Natural killer cell (primary cell): ENCODE results near the gene NAALADL2. TPM values are rescaled to one million over a fixed set of nuclear protein-coding genes. Genes with fewer than 3 reads are reported as not detected.

ENCODE experiments used
- ATAC-seq, 3 donors: fragments of 150-1000 bp in 2 of 3; fragments of 200-7000 bp in 1 of 3; cut with Tn5 transposase; 1 replicate in 1 of 3; 2 replicates in 2 of 3; pipeline ENCODE4 v1.10.0; 2021; ENCODE audit warnings: mild to moderate bottlenecking in 2 of 3, moderate library complexity in 2 of 3
- DNase-seq, 2 donors: peaks; one replicate each; pipeline versions ENCODE4 v3.0.0 to v3.0.0-alpha.2; 2013 to 2021; ENCODE audit warnings: mixed read lengths in 1 of 2
- H3K27ac ChIP-seq: one replicate; pipeline ENCODE4 v1.5.1; 2013; ENCODE audit warnings: mild to moderate bottlenecking, low read length
- H3K27me3 ChIP-seq: one replicate; pipeline ENCODE4 v1.6.1; 2013; ENCODE audit warnings: low read length; ENCODE audit not compliant: control insufficient read depth, insufficient read depth
- H3K36me3 ChIP-seq: one replicate; pipeline ENCODE4 v1.6.1; 2013; ENCODE audit warnings: low read length; ENCODE audit not compliant: control insufficient read depth, insufficient read depth
- H3K4me1 ChIP-seq: one replicate; pipeline ENCODE4 v1.6.1; 2013; ENCODE audit warnings: low read length; ENCODE audit not compliant: control insufficient read depth, insufficient read depth
- H3K4me3 ChIP-seq: one replicate; pipeline ENCODE4 v1.5.1; 2013; ENCODE audit warnings: low read length
- H3K9me3 ChIP-seq: one replicate; pipeline ENCODE4 v1.6.1; 2013; ENCODE audit warnings: low read length; ENCODE audit not compliant: control insufficient read depth, insufficient read depth
- H3K27ac Mint-ChIP-seq, 2 donors: one replicate each; pipeline ENCODE4 v1.8.0; 2022; ENCODE audit warnings: mild to moderate bottlenecking in 2 of 2, mixed read lengths in 2 of 2, moderate library complexity in 1 of 2
- H3K27me3 Mint-ChIP-seq, 2 donors: one replicate each; pipeline ENCODE4 v1.8.0; 2022; ENCODE audit warnings: low read depth in 2 of 2, mixed read lengths in 2 of 2
- H3K36me3 Mint-ChIP-seq: one replicate; pipeline ENCODE4 v1.8.0; 2022; ENCODE audit warnings: mixed read lengths
- H3K4me1 Mint-ChIP-seq, 2 donors: one replicate each; pipeline ENCODE4 v1.8.0; 2022; ENCODE audit warnings: mixed read lengths in 2 of 2
- H3K4me3 Mint-ChIP-seq: one replicate; pipeline ENCODE4 v1.8.0; 2022; ENCODE audit warnings: mild to moderate bottlenecking, moderate library complexity, mixed read lengths
- H3K9me3 Mint-ChIP-seq, 2 donors: one replicate each; pipeline ENCODE4 v1.8.0; 2022; ENCODE audit warnings: mixed read lengths in 2 of 2
- WGBS: methylation state at CpG from one replicate; pipeline ENCODE4 v1.1.7; 2013; ENCODE audit warnings: missing lambda C conversion rate; ENCODE audit not compliant: insufficient coverage; 5-methylcytosine and 5-hydroxymethylcytosine counted together
- intact Hi-C: fragments of 100-400 bp; cut with micrococcal nuclease; formaldehyde crosslinking; loops from one replicate; pipeline ENCODE4 v1.14.2; 2022
- total RNA-seq, 4 donors: library from RNA; stranded (reverse); fragments of 120-200 nt in 1 of 4; gene quantifications; one replicate each; pipeline versions ENCODE4 v1.2.3 to v1.2.4, GENCODE V29; 2013 to 2022
- TF ChIP-seq, protein P1 (sequence below): fragments of 200-600 bp; IDR thresholded peaks from one replicate; pipeline ENCODE4 v1.8.0; 2022; ENCODE audit warnings: antibody characterized with exemption

The NAALADL2 gene
- total RNA-seq, 3 donors from 2014 or later (not counting 1 experiment from before 2014, with no cell fraction given) = not detected

DNA sequence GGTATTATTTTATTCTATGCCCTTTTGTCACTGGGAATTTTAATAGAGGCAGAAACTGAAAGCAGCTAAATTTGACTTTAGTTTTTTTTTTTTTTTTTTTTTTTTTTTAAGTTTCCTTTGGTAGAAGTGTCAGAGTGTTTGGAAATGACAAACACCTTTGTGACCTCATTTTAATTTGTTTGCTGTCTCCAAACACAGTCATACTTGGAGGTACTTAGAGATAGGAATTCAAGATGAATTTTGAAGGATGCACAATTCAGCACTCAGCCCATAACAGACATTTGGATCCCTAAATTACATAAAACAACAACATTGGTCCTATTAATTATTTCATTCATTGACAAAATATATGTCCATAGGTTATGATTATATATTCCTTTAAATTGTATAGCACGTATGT lies 43.4 kb upstream of the NAALADL2 start:
- H3K36me3 ChIP-seq = no peaks in the 10 kb centered on the region
- no peak overlapping the region for H3K4me3 Mint-ChIP-seq
- H3K27ac Mint-ChIP-seq = no peak overlapping the region
- H3K27me3 ChIP-seq = no peaks in the 10 kb centered on the region
- DNase-seq (no peak), ATAC-seq (no peak)
- H3K9me3 ChIP-seq = no peaks in the 10 kb centered on the region
- H3K27ac ChIP-seq = no peak overlapping the region
- TF ChIP-seq, protein P1, sequence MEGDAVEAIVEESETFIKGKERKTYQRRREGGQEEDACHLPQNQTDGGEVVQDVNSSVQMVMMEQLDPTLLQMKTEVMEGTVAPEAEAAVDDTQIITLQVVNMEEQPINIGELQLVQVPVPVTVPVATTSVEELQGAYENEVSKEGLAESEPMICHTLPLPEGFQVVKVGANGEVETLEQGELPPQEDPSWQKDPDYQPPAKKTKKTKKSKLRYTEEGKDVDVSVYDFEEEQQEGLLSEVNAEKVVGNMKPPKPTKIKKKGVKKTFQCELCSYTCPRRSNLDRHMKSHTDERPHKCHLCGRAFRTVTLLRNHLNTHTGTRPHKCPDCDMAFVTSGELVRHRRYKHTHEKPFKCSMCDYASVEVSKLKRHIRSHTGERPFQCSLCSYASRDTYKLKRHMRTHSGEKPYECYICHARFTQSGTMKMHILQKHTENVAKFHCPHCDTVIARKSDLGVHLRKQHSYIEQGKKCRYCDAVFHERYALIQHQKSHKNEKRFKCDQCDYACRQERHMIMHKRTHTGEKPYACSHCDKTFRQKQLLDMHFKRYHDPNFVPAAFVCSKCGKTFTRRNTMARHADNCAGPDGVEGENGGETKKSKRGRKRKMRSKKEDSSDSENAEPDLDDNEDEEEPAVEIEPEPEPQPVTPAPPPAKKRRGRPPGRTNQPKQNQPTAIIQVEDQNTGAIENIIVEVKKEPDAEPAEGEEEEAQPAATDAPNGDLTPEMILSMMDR = no peak
- no peaks in the 10 kb centered on the region for H3K27me3 Mint-ChIP-seq
- peaks cover 3 to 6% of the 10 kb centered on the region in 2 donors for H3K9me3 Mint-ChIP-seq
- H3K4me1 Mint-ChIP-seq = no peaks in the 10 kb centered on the region
- WGBS = no CpG with 5 or more reads among the region's 1 CpG
- H3K4me3 ChIP-seq = no peak overlapping the region
- intact Hi-C loops = no loop called here
- no peaks in the 10 kb centered on the region for H3K36me3 Mint-ChIP-seq
- H3K4me1 ChIP-seq = no peaks in the 10 kb centered on the region

DNA sequence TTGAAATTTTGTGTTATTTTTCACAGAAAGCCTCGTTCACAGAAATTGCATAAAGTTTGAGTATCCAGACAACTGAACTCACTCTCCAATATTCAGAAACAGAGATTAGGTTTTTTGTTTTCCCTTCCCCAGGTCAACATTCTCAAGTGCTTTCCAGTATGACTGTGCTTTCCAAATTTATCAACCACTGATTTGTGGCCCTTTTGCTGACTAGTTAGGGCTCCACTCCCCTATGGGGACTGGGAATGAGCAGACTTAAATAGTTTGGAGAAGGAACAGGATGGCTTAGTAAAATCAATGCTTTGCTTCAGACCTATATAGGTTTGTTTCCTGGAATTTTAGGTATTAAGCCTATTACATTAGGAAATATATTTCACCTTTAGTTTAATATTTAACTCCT lies 38.2 kb upstream of the NAALADL2 start:
- Mint-ChIP-seq H3K27me3 (no peaks in the 10 kb centered on the region), H3K36me3 (no peaks in the 10 kb centered on the region), H3K27ac (no peak overlapping the region), H3K4me3 (no peak overlapping the region), H3K4me1 (no peaks in the 10 kb centered on the region), H3K9me3 (peaks cover 3 to 4% of the 10 kb centered on the region in 2 donors)
- intact Hi-C loops = no loop called here
- no peaks in the 10 kb centered on the region for H3K27me3 ChIP-seq
- no peak overlapping the region for H3K4me3 ChIP-seq
- TF ChIP-seq, protein P1 = no peak
- H3K27ac ChIP-seq = no peak overlapping the region
- H3K36me3 ChIP-seq = no peaks in the 10 kb centered on the region
- H3K9me3 ChIP-seq = no peaks in the 10 kb centered on the region
- no peak for DNase-seq
- no peak for ATAC-seq
- 70% methylated on average over 1 of the region's 1 CpG for WGBS
- H3K4me1 ChIP-seq = no peaks in the 10 kb centered on the region

- peaks cover 3 to 5% of the 10 kb centered on the region in 2 donors for H3K9me3 Mint-ChIP-seq
- Histone ChIP-seq H3K9me3 (no peaks in the 10 kb centered on the region), H3K4me1 (no peaks in the 10 kb centered on the region), H3K4me3 (no peak overlapping the region), H3K27me3 (no peaks in the 10 kb centered on the region), H3K27ac (no peak overlapping the region), H3K36me3 (no peaks in the 10 kb centered on the region)
- no peak overlapping the region for H3K4me3 Mint-ChIP-seq
- intact Hi-C loops = no loop called here
- H3K27me3 Mint-ChIP-seq = no peaks in the 10 kb centered on the region
- H3K36me3 Mint-ChIP-seq = no peaks in the 10 kb centered on the region
- no peak for ATAC-seq
- no peak overlapping the region for H3K27ac Mint-ChIP-seq
- DNase-seq = no peak
- H3K4me1 Mint-ChIP-seq = no peaks in the 10 kb centered on the region
- TF ChIP-seq, protein P1 = no peak
These were observed 37.7 kb upstream of the NAALADL2 start for GRCh38 chr3:174821477-174821876.

- H3K4me3 ChIP-seq = no peak overlapping the region
- Mint-ChIP-seq H3K27ac (no peak overlapping the region), H3K9me3 (peaks cover 3 to 8% of the 10 kb centered on the region in 2 donors), H3K4me1 (no peaks in the 10 kb centered on the region), H3K27me3 (no peaks in the 10 kb centered on the region), H3K4me3 (no peak overlapping the region), H3K36me3 (no peaks in the 10 kb centered on the region)
- no peaks in the 10 kb centered on the region for H3K36me3 ChIP-seq
- ATAC-seq (no peak), DNase-seq (no peak)
- WGBS = 90% methylated on average over 2 of the region's 2 CpGs
- H3K4me1 ChIP-seq = no peaks in the 10 kb centered on the region
- no peak overlapping the region for H3K27ac ChIP-seq
- intact Hi-C loops = no loop called here
- no peaks in the 10 kb centered on the region for H3K9me3 ChIP-seq
- TF ChIP-seq, protein P1 = no peak
- no peaks in the 10 kb centered on the region for H3K27me3 ChIP-seq
These were observed 36.8 kb upstream of the NAALADL2 start for GRCh38 chr3:174822320-174822719.
